M059J (cell line): ENCODE data around the gene SORD. TPM values are rescaled to one million over a fixed set of nuclear protein-coding genes. Genes with fewer than 3 reads are reported as not detected.
"Not testable (repeated sequence)": the region's sequence is repeated elsewhere in the genome, so short reads cannot be mapped to it uniquely, and the experiment has no call there.

Experiments used
- DNase-seq: peaks from one replicate; pipeline ENCODE4 v3.0.0-alpha.2; 2012; ENCODE audit warnings: low read depth
- total RNA-seq: library from RNA; depleted of rRNA; stranded (reverse); fragments of >200 nt; shearing (Covaris generic); gene quantifications from 2 replicates; pipeline ENCODE4 v1.2.3, GENCODE V29; 2014

The SORD gene
- total RNA-seq, 1 experiment from 2014 or later, result 22.0 TPM

GRCh38 chr15:45024649-45025048 is 1.7 kb downstream of the SORD start:
- DNase-seq, result not testable (repeated sequence)

- DNase-seq, result not testable (repeated sequence)
Measured at GRCh38 chr15:45025627-45026026, 2.6 kb downstream of the SORD start.

- no peak for DNase-seq
Measured at GRCh38 chr15:45026651-45027190, 3.7 kb downstream of the SORD start.

- DNase-seq, result no peak
Measured at GRCh38 chr15:45027220-45027619, 4.2 kb downstream of the SORD start.

- DNase-seq, result no peak
Measured at GRCh38 chr15:45030743-45031142, 7.7 kb downstream of the SORD start.

GRCh38 chr15:45031522-45032028 is 8.6 kb downstream of the SORD start:
- not testable (repeated sequence) for DNase-seq

- not testable (repeated sequence) for DNase-seq
Measured at GRCh38 chr15:45032501-45032900, 9.5 kb downstream of the SORD start.

- DNase-seq, result not testable (repeated sequence)
Measured at GRCh38 chr15:45034087-45034486, 11.1 kb downstream of the SORD start.

GRCh38 chr15:45034600-45035375 is 11.8 kb downstream of the SORD start:
- DNase-seq, result not testable (repeated sequence)

GRCh38 chr15:45036812-45037781 is 14.1 kb downstream of the SORD start:
- peak; percentile 52 for DNase-seq

- no peak for DNase-seq
Measured at GRCh38 chr15:45037936-45038335, 14.9 kb downstream of the SORD start.

- DNase-seq, result not testable (repeated sequence)
Measured at GRCh38 chr15:45040396-45040795, 17.4 kb downstream of the SORD start.

GRCh38 chr15:45041538-45041937 is 18.5 kb downstream of the SORD start:
- not testable (repeated sequence) for DNase-seq

GRCh38 chr15:45042859-45043258 is 19.9 kb downstream of the SORD start:
- DNase-seq, result not testable (repeated sequence)

GRCh38 chr15:45044270-45044669 is 21.3 kb downstream of the SORD start:
- DNase-seq, result not testable (repeated sequence)

GRCh38 chr15:45048449-45048793 is 25.4 kb downstream of the SORD start:
- not testable (repeated sequence) for DNase-seq

GRCh38 chr15:45048794-45049631 is 26.0 kb downstream of the SORD start:
- no peak for DNase-seq

- DNase-seq, result no peak
Measured at GRCh38 chr15:45050587-45050986, 27.6 kb downstream of the SORD start.

- DNase-seq, result not testable (repeated sequence)
Measured at GRCh38 chr15:45052676-45053075, 29.7 kb downstream of the SORD start.

- not testable (repeated sequence) for DNase-seq
Measured at GRCh38 chr15:45058690-45059675, 36.0 kb downstream of the SORD start.
